Endothelial cell of umbilical vein (primary cell): Measurements from ENCODE around the gene HSPA2. TPM values are rescaled to one million over a fixed set of nuclear protein-coding genes. Genes with fewer than 3 reads are reported as not detected.

Experiments
- BruUV-seq: library from RNA; stranded (reverse); fragments of 400-500 nt; replicated peaks from 2 replicates; lab custom pipeline; 2021; lab: Mats Ljungman, UMichigan
- CTCF ChIA-PET: fragments of 300-600, 350-600 bp; sonication (Branson Sonifier 250); formaldehyde crosslinking; loops from one replicate; lab custom pipeline; 2021; ENCODE audit warnings: antibody characterized with exemption, inconsistent platforms; lab: Charles Lee
- POLR2A ChIA-PET: fragments of 300-600, 350-600 bp; sonication (Branson Sonifier 250); formaldehyde crosslinking; loops from one replicate; lab custom pipeline; 2021; ENCODE audit warnings: antibody characterized with exemption, inconsistent platforms; lab: Charles Lee
- DNase-seq: peaks from one replicate; pipeline ENCODE4 v3.0.0-alpha.2; 2011; ENCODE audit warnings: low read depth, low spot score
- FAIRE-seq: peaks from 2 replicates; lab custom pipeline; 2011; peaks lifted over from hg19 to GRCh38; lab: Jason Lieb, UNC
- H2AFZ ChIP-seq: 2 replicates; pipeline ENCODE4 v1.6.0; 2012; ENCODE audit warnings: low read depth, low read length, control low read depth, inconsistent platforms
- H3K27ac ChIP-seq: 2 replicates; pipeline ENCODE4 v1.5.1; 2011; ENCODE audit warnings: low read depth, mild to moderate bottlenecking, control low read depth, low read length, moderate library complexity; ENCODE audit not compliant: insufficient read depth
- H3K27me3 ChIP-seq, 2 experiments: 2 replicates each; pipeline versions ENCODE4 v1.6.0 to v1.6.1; 2011; ENCODE audit warnings: low read length in 2 of 2, mixed read lengths in 1 of 2; ENCODE audit not compliant: control insufficient read depth in 2 of 2, insufficient read depth in 2 of 2
- H3K36me3 ChIP-seq, 2 experiments: 2 replicates in 1 of 2; 3 replicates in 1 of 2; pipeline ENCODE4 v1.5.1; 2011; ENCODE audit warnings: low read length in 2 of 2, mild to moderate bottlenecking in 1 of 2, moderate library complexity in 1 of 2; ENCODE audit not compliant: control insufficient read depth in 2 of 2, insufficient read depth in 2 of 2; ENCODE audit errors: extremely low read depth in 1 of 2
- H3K4me1 ChIP-seq: 3 replicates; pipeline ENCODE4 v1.5.1; 2011; ENCODE audit warnings: mild to moderate bottlenecking, low read length; ENCODE audit not compliant: control insufficient read depth, insufficient read depth; ENCODE audit errors: extremely low read depth
- H3K4me2 ChIP-seq: 2 replicates; pipeline ENCODE4 v1.6.1; 2011; ENCODE audit warnings: low read length, control low read depth, mixed read lengths; ENCODE audit not compliant: insufficient read depth
- H3K4me3 ChIP-seq, 3 experiments: fragments of 200-600 bp in 1 of 3; sonication (generic), shearing (Covaris generic) in 1 of 3; replicated peaks in 1 of 3; 2 replicates each; pipeline ENCODE4 v1.5.1; 2011 to 2016; ENCODE audit warnings: control low read depth in 3 of 3, low read length in 3 of 3, mild to moderate bottlenecking in 2 of 3, inconsistent platforms in 1 of 3, low read depth in 1 of 3, moderate library complexity in 1 of 3; ENCODE audit not compliant: insufficient read depth in 1 of 3
- H3K79me2 ChIP-seq: 2 replicates; pipeline ENCODE4 v1.6.0; 2012; ENCODE audit warnings: low read length, inconsistent platforms; ENCODE audit not compliant: control insufficient read depth, insufficient read depth
- H3K9ac ChIP-seq: replicated peaks from 2 replicates; pipeline ENCODE3; 2011; ENCODE audit warnings: low read length, control low read depth; ENCODE audit not compliant: insufficient read depth; ENCODE audit errors: extremely low read depth
- H3K9me1 ChIP-seq: replicated peaks from 3 replicates; pipeline ENCODE4 v1.6.0; 2011; ENCODE audit warnings: mild to moderate bottlenecking, low read length; ENCODE audit not compliant: control insufficient read depth, insufficient read depth; ENCODE audit errors: extremely low read depth
- H3K9me3 ChIP-seq: replicated peaks from 2 replicates; pipeline ENCODE4 v1.5.1; 2012; ENCODE audit warnings: low read length, inconsistent platforms; ENCODE audit not compliant: control insufficient read depth, insufficient read depth
- H4K20me1 ChIP-seq: replicated peaks from 2 replicates; pipeline ENCODE3; 2011; ENCODE audit warnings: mild to moderate bottlenecking, low read length; ENCODE audit not compliant: control insufficient read depth, insufficient read depth; ENCODE audit errors: extremely low read depth
- EZH2 ChIP-seq: IDR thresholded peaks from 2 replicates; pipeline ENCODE4 v1.6.1; 2012; ENCODE audit warnings: borderline replicate concordance, low read depth, mild to moderate bottlenecking, moderate library complexity, low read length, inconsistent platforms; ENCODE audit not compliant: severe bottlenecking
- FOS ChIP-seq: IDR thresholded peaks from 2 replicates; pipeline ENCODE4 v1.6.1; 2011; ENCODE audit warnings: mild to moderate bottlenecking, low read length, moderate library complexity, borderline replicate concordance; ENCODE audit not compliant: insufficient read depth
- GATA2 ChIP-seq: IDR thresholded peaks from 2 replicates; pipeline ENCODE4 v1.7.0; 2011; ENCODE audit warnings: low read depth, mild to moderate bottlenecking, moderate library complexity, mixed read lengths, low read length; ENCODE audit not compliant: insufficient read length, insufficient read depth
- JUN ChIP-seq: IDR thresholded peaks from 2 replicates; pipeline ENCODE4 v1.6.1; 2011; ENCODE audit warnings: borderline replicate concordance, low read depth; ENCODE audit not compliant: insufficient read length, insufficient read depth
- MYC ChIP-seq: IDR thresholded peaks from one replicate; pipeline ENCODE4 v1.6.1; 2011; ENCODE audit warnings: mild to moderate bottlenecking, low read depth, low read length
- POLR2A ChIP-seq: IDR thresholded peaks from 2 replicates; pipeline ENCODE4 v1.6.1; 2012; ENCODE audit warnings: low read depth, mild to moderate bottlenecking, control low read depth, low read length
- POLR2AphosphoS5 ChIP-seq: IDR thresholded peaks from 2 replicates; pipeline ENCODE4 v1.6.1; 2012; ENCODE audit warnings: low read depth, mild to moderate bottlenecking, control low read depth, low read length, moderate library complexity; ENCODE audit not compliant: insufficient read depth
- dilution Hi-C: fragments of 300-500 bp; cut with MboI; formaldehyde crosslinking; loops from one replicate; pipeline ENCODE4 v1.15.0; 2019; ENCODE audit warnings: low sequenced_read_pairs; ENCODE audit not compliant: extremely low pct_ligation_motif_present
- intact Hi-C: fragments of 100-400 bp; cut with micrococcal nuclease; formaldehyde crosslinking; loops from one replicate; pipeline ENCODE4 v1.10.0; 2022
- polyA plus RNA-seq, 4 experiments: library from polyadenylated mRNA; depleted of rRNA in 3 of 4; stranded (reverse) in 3 of 4; unstranded in 1 of 4; fragments of >200 nt; gene quantifications; 2 replicates each; pipeline versions ENCODE4 v1.2.1 to v1.2.3, GENCODE V29; 2011 to 2012; ENCODE audit warnings: missing spikeins in 1 of 4
- total RNA-seq: library from RNA; stranded (reverse); gene quantifications from 2 replicates; pipeline ENCODE4 v1.2.3, GENCODE V29; 2021
- TF ChIP-seq, protein P1 (sequence below): IDR thresholded peaks from 2 replicates; pipeline ENCODE4 v1.6.1; 2011; ENCODE audit not compliant: insufficient read depth, insufficient read length
- TF ChIP-seq, protein P2 (sequence below), 2 donors: IDR thresholded peaks; 1 replicate in 1 of 2; 2 replicates in 1 of 2; pipeline ENCODE4 v1.5.1; 2011; ENCODE audit warnings: low read length in 2 of 2, mild to moderate bottlenecking in 2 of 2, moderate library complexity in 2 of 2, control low read depth in 1 of 2, inconsistent platforms in 1 of 2, low read depth in 1 of 2; ENCODE audit not compliant: insufficient read depth in 1 of 2; ENCODE audit errors: extremely low read depth in 1 of 2

Gene HSPA2
- total and polyA plus RNA-seq, 2 donors (not counting 3 experiments of a cell fraction or from before 2014, with no cell fraction given) = 5.3 to 11.4 TPM

DNA sequence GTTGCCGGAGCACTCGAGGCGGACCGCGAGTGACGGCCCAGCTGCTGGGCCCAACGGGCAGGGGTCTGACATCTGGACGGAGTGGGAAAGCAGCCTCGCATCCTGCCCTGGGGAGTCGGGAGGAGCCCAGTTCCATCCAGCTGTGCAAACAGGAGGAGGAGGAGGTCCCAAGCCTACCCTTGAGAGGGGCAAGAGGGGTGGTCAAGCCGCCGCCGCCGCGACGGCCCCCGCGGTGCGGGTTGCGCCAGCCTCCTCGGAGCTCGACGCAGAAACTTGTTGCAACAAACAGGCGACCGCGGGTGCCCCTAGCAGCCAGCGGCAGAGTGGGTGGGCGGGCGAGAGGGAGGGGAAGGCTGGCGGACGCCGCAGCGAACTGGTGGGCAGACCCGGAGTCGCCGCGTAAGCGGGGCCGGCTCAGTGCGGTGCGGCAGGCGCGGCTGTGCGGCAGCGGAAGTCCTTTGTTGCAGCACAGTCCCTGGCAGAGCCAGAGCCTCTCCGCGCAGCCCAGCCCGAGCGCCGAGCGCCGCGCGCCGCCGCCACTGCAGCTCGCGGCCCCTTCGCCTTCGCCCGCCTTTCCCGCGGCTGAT is 36.1 kb upstream of the HSPA2 start, which contains the start of gene ZBTB1:
ZBTB1 (plus strand) TSS at position 461 of the 587 bp plus-strand sequence. CDS start 16,735 bp downstream, outside the sequence.
- Histone ChIP-seq H2AFZ (peak within 1 kb of the TSS; percentile 41), H3K4me2 (peak within 1 kb of the TSS; percentile 97), H3K4me3 (peak within 1 kb of the TSS; percentile 71 to 97 (median 93)), H3K9me1 (no peaks in the 10 kb centered on the region), H3K9ac (peak within 1 kb of the TSS; percentile 91), H3K9me3 (no peaks in the 10 kb centered on the region), H3K79me2 (peaks cover 52% of the 10 kb centered on the region), H3K27ac (peak within 1 kb of the TSS; percentile 95), H4K20me1 (peaks cover 9% of the 10 kb centered on the region), H3K27me3 (no peaks in the 10 kb centered on the region), H3K36me3 (no peaks in the 10 kb centered on the region), H3K4me1 (peaks cover 38% of the 10 kb centered on the region)
- TF ChIP-seq POLR2A = peak; percentile 80
- no peak for TF ChIP-seq FOS
- TF ChIP-seq POLR2AphosphoS5 = peak; percentile 88
- TF ChIP-seq EZH2 = no peak
- TF ChIP-seq, protein P1, sequence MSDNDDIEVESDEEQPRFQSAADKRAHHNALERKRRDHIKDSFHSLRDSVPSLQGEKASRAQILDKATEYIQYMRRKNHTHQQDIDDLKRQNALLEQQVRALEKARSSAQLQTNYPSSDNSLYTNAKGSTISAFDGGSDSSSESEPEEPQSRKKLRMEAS = no peak
- no peak for TF ChIP-seq MYC
- TF ChIP-seq JUN = no peak
- TF ChIP-seq, protein P2, sequence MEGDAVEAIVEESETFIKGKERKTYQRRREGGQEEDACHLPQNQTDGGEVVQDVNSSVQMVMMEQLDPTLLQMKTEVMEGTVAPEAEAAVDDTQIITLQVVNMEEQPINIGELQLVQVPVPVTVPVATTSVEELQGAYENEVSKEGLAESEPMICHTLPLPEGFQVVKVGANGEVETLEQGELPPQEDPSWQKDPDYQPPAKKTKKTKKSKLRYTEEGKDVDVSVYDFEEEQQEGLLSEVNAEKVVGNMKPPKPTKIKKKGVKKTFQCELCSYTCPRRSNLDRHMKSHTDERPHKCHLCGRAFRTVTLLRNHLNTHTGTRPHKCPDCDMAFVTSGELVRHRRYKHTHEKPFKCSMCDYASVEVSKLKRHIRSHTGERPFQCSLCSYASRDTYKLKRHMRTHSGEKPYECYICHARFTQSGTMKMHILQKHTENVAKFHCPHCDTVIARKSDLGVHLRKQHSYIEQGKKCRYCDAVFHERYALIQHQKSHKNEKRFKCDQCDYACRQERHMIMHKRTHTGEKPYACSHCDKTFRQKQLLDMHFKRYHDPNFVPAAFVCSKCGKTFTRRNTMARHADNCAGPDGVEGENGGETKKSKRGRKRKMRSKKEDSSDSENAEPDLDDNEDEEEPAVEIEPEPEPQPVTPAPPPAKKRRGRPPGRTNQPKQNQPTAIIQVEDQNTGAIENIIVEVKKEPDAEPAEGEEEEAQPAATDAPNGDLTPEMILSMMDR (IDR thresholded peaks at IDR 0.05; ENCODE audit: extremely low read depth in 1 of 2, insufficient read depth in 1 of 2, low read depth in 1 of 2, low read length in 2 of 2) = no peak
- TF ChIP-seq GATA2 = no peak
- FAIRE-seq (peak; percentile 78), DNase-seq (peak; percentile 91)
- BruUV-seq = no TSS peak
- ChIA-PET POLR2A (interaction anchor here (0.6 to 1.8 kb wide), 4 partner anchors 11 to 651 kb away, joined by 3 to 11 read pairs (median 6); partner anchors contain the start of gene HSPA2), CTCF (interaction anchor here (1.0 to 1.2 kb wide), 3 partner anchors 17 to 160 kb away, joined by 3 to 4 read pairs (median 3); no protein-coding TSS in a partner anchor)
- intact Hi-C loops = loop anchor here (2.0 to 10.0 kb wide), 3 partner anchors 62 to 860 kb away; partner anchors contain the start of gene WDR89
- dilution Hi-C loops = no loop called here
